ENCODE data around the gene HIC1. TPM values are rescaled to one million over a fixed set of nuclear protein-coding genes. Genes with fewer than 3 reads are reported as not detected.
A peak's percentile ranks its signal among the peaks of the same experiment; 100 is the strongest.

Gene HIC1
- total and polyA plus RNA-seq, 3 experiments from 2014 or later: 1.3 to 42.7 (median 39.5) TPM

- no peaks in the 10 kb centered on the region for H3K27me3 ChIP-seq (ENCODE audit: insufficient read depth, low read length, poor library complexity, severe bottlenecking)
- DNase-seq: no peak
- peaks cover 21% of the 10 kb centered on the region for H3K36me3 ChIP-seq (ENCODE audit: insufficient read depth, low read length)
- H3K4me1 ChIP-seq (ENCODE audit: insufficient read depth, low read length): peaks cover 29% of the 10 kb centered on the region
- Mint-ChIP-seq H3K36me3 (peaks cover 0 to 73% (median 16%) of the 10 kb centered on the region in 3 donors), H3K4me1 (peaks cover 40 to 96% (median 56%) of the 10 kb centered on the region in 3 donors), H3K9me3 (no peaks in the 10 kb centered on the region), H3K4me3 (peak overlapping the region in 3 of 7 donors; percentile 25 to 74 (median 69)), H3K27ac (peak overlapping the region in 5 of 8 donors; percentile 33 to 85 (median 66)), H3K27me3 (no peaks in the 10 kb centered on the region)
- H3K9me3 ChIP-seq (ENCODE audit: low read length): no peaks in the 10 kb centered on the region
- ChIA-PET POLR2A (interaction anchor here (1.5 kb wide), 1 partner anchor 9 kb away, joined by 4 read pairs; no protein-coding TSS in a partner anchor), CTCF (interaction anchor here (0.8 to 3.7 kb wide), 3 partner anchors 22 to 315 kb away, joined by 3 to 14 read pairs (median 3); no protein-coding TSS in a partner anchor)
- H3K27ac ChIP-seq (ENCODE audit: low read depth, low read length): no peak overlapping the region
- H3K4me3 ChIP-seq (ENCODE audit: low read length): no peak overlapping the region
Observed at GRCh38 chr17:2067048-2067561, 12.2 kb downstream of the HIC1 start.

DNA sequence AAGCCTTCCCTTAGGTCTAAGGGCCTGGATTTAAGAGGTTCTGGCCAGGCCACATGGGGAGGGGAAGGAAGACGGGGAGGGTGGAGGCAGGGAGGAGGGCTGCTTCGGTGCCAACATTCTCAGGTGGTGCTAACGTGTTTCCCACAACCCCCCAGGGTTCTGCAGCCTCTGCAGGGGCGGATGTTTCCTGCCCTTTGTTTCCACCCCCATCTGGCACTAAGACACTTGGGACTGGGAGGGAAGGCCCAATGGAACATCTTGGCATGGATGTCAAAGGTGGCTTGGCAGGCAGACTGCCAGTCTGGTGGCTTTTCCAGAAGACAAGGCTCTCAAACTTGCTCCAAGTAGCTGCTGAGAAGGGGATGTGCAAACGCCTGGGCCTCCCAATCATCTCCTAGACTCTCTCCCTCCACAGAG, 12.7 kb downstream of the HIC1 start:
- CTCF ChIA-PET: interaction anchor here (0.8 to 6.1 kb wide), 5 partner anchors 10 to 314 kb away, joined by 3 to 57 read pairs (median 14); partner anchors contain the start of gene HIC1

GRCh38 chr17:2068031-2068518, 13.2 kb downstream of the HIC1 start:
- Histone ChIP-seq H3K4me3 (ENCODE audit: low read length) (no peak overlapping the region), H3K27me3 (ENCODE audit: insufficient read depth, low read length, poor library complexity, severe bottlenecking) (no peaks in the 10 kb centered on the region), H3K36me3 (ENCODE audit: insufficient read depth, low read length) (peaks cover 21% of the 10 kb centered on the region), H3K27ac (ENCODE audit: low read depth, low read length) (no peak overlapping the region), H3K9me3 (ENCODE audit: low read length) (no peaks in the 10 kb centered on the region), H3K4me1 (ENCODE audit: insufficient read depth, low read length) (peaks cover 29% of the 10 kb centered on the region)
- no peak for DNase-seq
- H3K27ac Mint-ChIP-seq: peak overlapping the region in 5 of 8 donors; percentile 50 to 85 (median 76)
- CTCF ChIA-PET: interaction anchor here (1.4 to 6.1 kb wide), 4 partner anchors 11 to 314 kb away, joined by 3 to 57 read pairs (median 14); partner anchors contain the start of gene HIC1
- peaks cover 40 to 86% (median 56%) of the 10 kb centered on the region in 3 donors for H3K4me1 Mint-ChIP-seq
- POLR2A ChIA-PET: interaction anchor here (1.5 kb wide), 1 partner anchor 10 kb away, joined by 4 read pairs; no protein-coding TSS in a partner anchor
- H3K27me3 Mint-ChIP-seq: no peaks in the 10 kb centered on the region
- H3K4me3 Mint-ChIP-seq: peak overlapping the region in 1 of 7 donors; percentile 69
- peaks cover 0 to 73% (median 20%) of the 10 kb centered on the region in 3 donors for H3K36me3 Mint-ChIP-seq
- no peaks in the 10 kb centered on the region for H3K9me3 Mint-ChIP-seq

More for the DNA sequence above, 12.7 kb downstream of the HIC1 start:
- Mint-ChIP-seq H3K27ac (peak overlapping the region in 3 of 8 donors; percentile 66 to 85 (median 82)), H3K4me3 (peak overlapping the region in 3 of 7 donors; percentile 25 to 74 (median 69)), H3K27me3 (no peaks in the 10 kb centered on the region), H3K9me3 (no peaks in the 10 kb centered on the region), H3K36me3 (peaks cover 0 to 73% (median 20%) of the 10 kb centered on the region in 3 donors), H3K4me1 (peaks cover 40 to 91% (median 56%) of the 10 kb centered on the region in 3 donors)
- no peak overlapping the region for H3K4me3 ChIP-seq (ENCODE audit: low read length)
- H3K36me3 ChIP-seq (ENCODE audit: insufficient read depth, low read length): peaks cover 21% of the 10 kb centered on the region
- H3K4me1 ChIP-seq (ENCODE audit: insufficient read depth, low read length): peaks cover 29% of the 10 kb centered on the region
- no peak overlapping the region for H3K27ac ChIP-seq (ENCODE audit: low read depth, low read length)
- no peaks in the 10 kb centered on the region for H3K9me3 ChIP-seq (ENCODE audit: low read length)
- POLR2A ChIA-PET: interaction anchor here (1.5 kb wide), 1 partner anchor 9 kb away, joined by 4 read pairs; no protein-coding TSS in a partner anchor
- H3K27me3 ChIP-seq (ENCODE audit: insufficient read depth, low read length, poor library complexity, severe bottlenecking): no peaks in the 10 kb centered on the region
- no peak for DNase-seq

GRCh38 chr17:2068519-2069051, 13.7 kb downstream of the HIC1 start:
- H3K9me3 ChIP-seq (ENCODE audit: low read length): no peaks in the 10 kb centered on the region
- H3K27ac Mint-ChIP-seq: peak overlapping the region; percentile 70 to 90 (median 84)
- H3K4me3 ChIP-seq (ENCODE audit: low read length): no peak overlapping the region
- H3K27ac ChIP-seq (ENCODE audit: low read depth, low read length): no peak overlapping the region
- peak overlapping the region in 3 of 7 donors; percentile 23 to 69 (median 67) for H3K4me3 Mint-ChIP-seq
- CTCF ChIA-PET: interaction anchor here (2.4 to 6.1 kb wide), 3 partner anchors 11 to 176 kb away, joined by 14 to 57 read pairs (median 14); partner anchors contain the start of gene HIC1
- peaks cover 40 to 81% (median 56%) of the 10 kb centered on the region in 3 donors for H3K4me1 Mint-ChIP-seq
- H3K27me3 ChIP-seq (ENCODE audit: insufficient read depth, low read length, poor library complexity, severe bottlenecking): no peaks in the 10 kb centered on the region
- no peaks in the 10 kb centered on the region for H3K9me3 Mint-ChIP-seq
- no peaks in the 10 kb centered on the region for H3K27me3 Mint-ChIP-seq
- peaks cover 20% of the 10 kb centered on the region for H3K36me3 ChIP-seq (ENCODE audit: insufficient read depth, low read length)
- POLR2A ChIA-PET: interaction anchor here (1.0 to 1.5 kb wide), 2 partner anchors 10 to 22 kb away, joined by 4 to 7 read pairs; no protein-coding TSS in a partner anchor
- peaks cover 29% of the 10 kb centered on the region for H3K4me1 ChIP-seq (ENCODE audit: insufficient read depth, low read length)
- peak in 1 of 5 donors; percentile 69 for DNase-seq
- H3K36me3 Mint-ChIP-seq: peaks cover 0 to 67% (median 20%) of the 10 kb centered on the region in 3 donors

GRCh38 chr17:2070241-2071023, 15.5 kb downstream of the HIC1 start:
- H3K36me3 Mint-ChIP-seq: peaks cover 0 to 59% (median 21%) of the 10 kb centered on the region in 3 donors
- DNase-seq: peak in 1 of 5 donors; percentile 76
- H3K4me1 Mint-ChIP-seq: peaks cover 33 to 67% (median 46%) of the 10 kb centered on the region in 3 donors
- peaks cover 10% of the 10 kb centered on the region for H3K36me3 ChIP-seq (ENCODE audit: insufficient read depth, low read length)
- POLR2A ChIA-PET: interaction anchor here (0.8 to 1.4 kb wide), 3 partner anchors 10 to 19 kb away, joined by 3 to 5 read pairs (median 3); no protein-coding TSS in a partner anchor
- H3K4me1 ChIP-seq (ENCODE audit: insufficient read depth, low read length): peaks cover 29% of the 10 kb centered on the region
- no peak overlapping the region for H3K4me3 ChIP-seq (ENCODE audit: low read length)
- H3K27me3 ChIP-seq (ENCODE audit: insufficient read depth, low read length, poor library complexity, severe bottlenecking): no peaks in the 10 kb centered on the region
- CTCF ChIA-PET: interaction anchor here (1.1 to 6.1 kb wide), 4 partner anchors 13 to 33 kb away, joined by 3 to 57 read pairs (median 8); partner anchors contain the start of gene HIC1
- no peaks in the 10 kb centered on the region for H3K27me3 Mint-ChIP-seq
- H3K9me3 ChIP-seq (ENCODE audit: low read length): no peaks in the 10 kb centered on the region
- H3K4me3 Mint-ChIP-seq: peak overlapping the region in 5 of 7 donors; percentile 44 to 69 (median 55)
- H3K27ac ChIP-seq (ENCODE audit: low read depth, low read length): no peak overlapping the region
- H3K9me3 Mint-ChIP-seq: no peaks in the 10 kb centered on the region
- H3K27ac Mint-ChIP-seq: peak overlapping the region; percentile 65 to 91 (median 84)

- no peaks in the 10 kb centered on the region for H3K9me3 Mint-ChIP-seq
- Histone ChIP-seq H3K27me3 (ENCODE audit: insufficient read depth, low read length, poor library complexity, severe bottlenecking) (no peaks in the 10 kb centered on the region), H3K27ac (ENCODE audit: low read depth, low read length) (no peak overlapping the region), H3K36me3 (ENCODE audit: insufficient read depth, low read length) (peaks cover 4% of the 10 kb centered on the region), H3K9me3 (ENCODE audit: low read length) (no peaks in the 10 kb centered on the region), H3K4me3 (ENCODE audit: low read length) (no peak overlapping the region), H3K4me1 (ENCODE audit: insufficient read depth, low read length) (peaks cover 29% of the 10 kb centered on the region)
- peaks cover 34 to 67% (median 50%) of the 10 kb centered on the region in 3 donors for H3K4me1 Mint-ChIP-seq
- H3K4me3 Mint-ChIP-seq: peak overlapping the region in 1 of 7 donors; percentile 69
- DNase-seq: no peak
- peak overlapping the region; percentile 13 to 87 (median 82) for H3K27ac Mint-ChIP-seq
- H3K36me3 Mint-ChIP-seq: peaks cover 0 to 55% (median 21%) of the 10 kb centered on the region in 3 donors
- H3K27me3 Mint-ChIP-seq: no peaks in the 10 kb centered on the region
- POLR2A ChIA-PET: interaction anchor here (0.8 to 1.4 kb wide), 2 partner anchors 10 to 19 kb away, joined by 3 read pairs; no protein-coding TSS in a partner anchor
- CTCF ChIA-PET: interaction anchor here (1.1 to 6.1 kb wide), 2 partner anchors 14 to 16 kb away, joined by 3 to 57 read pairs; partner anchors contain the start of gene HIC1
Observed at GRCh38 chr17:2071024-2071385, 16.1 kb downstream of the HIC1 start.
